CD14-positive monocyte (primary cell): Measurements from ENCODE around the gene PPARG. TPM values are rescaled to one million over a fixed set of nuclear protein-coding genes. Genes with fewer than 3 reads are reported as not detected.

ENCODE experiments used
- DNase-seq, 3 donors: peaks; one replicate each; pipeline ENCODE4 v3.0.0-alpha.2; 2011 to 2022
- H2AFZ ChIP-seq: 2 replicates; pipeline ENCODE4 v1.6.0; 2012; ENCODE audit warnings: mild to moderate bottlenecking, low read depth, low read length, inconsistent platforms; ENCODE audit not compliant: insufficient read depth, poor library complexity, severe bottlenecking
- H3K27ac ChIP-seq, 2 donors: 1 replicate in 1 of 2; 2 replicates in 1 of 2; pipeline ENCODE4 v1.5.1; 2012 to 2013; ENCODE audit warnings: low read length in 2 of 2, control low read depth in 1 of 2, inconsistent platforms in 1 of 2, low read depth in 1 of 2, mild to moderate bottlenecking in 1 of 2
- H3K27me3 ChIP-seq, 2 donors: one replicate each; pipeline versions ENCODE4 v1.6.0 to v1.6.1; 2011 to 2013; ENCODE audit warnings: low read length in 2 of 2; ENCODE audit not compliant: control insufficient read depth in 2 of 2, insufficient read depth in 2 of 2
- H3K36me3 ChIP-seq, 2 donors: replicated peaks in 1 of 2; 1 replicate in 1 of 2; 2 replicates in 1 of 2; pipeline versions ENCODE4 v1.5.1 to v1.6.1; 2012 to 2013; ENCODE audit warnings: low read length in 2 of 2, control low read depth in 1 of 2, inconsistent platforms in 1 of 2, mild to moderate bottlenecking in 1 of 2; ENCODE audit not compliant: insufficient read depth in 2 of 2, control insufficient read depth in 1 of 2
- H3K4me1 ChIP-seq, 2 donors: 1 replicate in 1 of 2; 2 replicates in 1 of 2; pipeline versions ENCODE4 v1.5.1 to v1.6.1; 2012 to 2013; ENCODE audit warnings: low read length in 2 of 2, control low read depth in 1 of 2, inconsistent platforms in 1 of 2, mild to moderate bottlenecking in 1 of 2, moderate library complexity in 1 of 2; ENCODE audit not compliant: insufficient read depth in 2 of 2, control insufficient read depth in 1 of 2
- H3K4me2 ChIP-seq: replicated peaks from 2 replicates; pipeline ENCODE3; 2012; ENCODE audit warnings: low read length, moderate library complexity, mild to moderate bottlenecking; ENCODE audit not compliant: poor library complexity, severe bottlenecking; ENCODE audit errors: extremely low read depth
- H3K4me3 ChIP-seq, 3 experiments: fragments of 200-600 bp in 1 of 3; sonication (generic) in 1 of 3; replicated peaks in 1 of 3; 1 replicate in 2 of 3; 2 replicates in 1 of 3; pipeline ENCODE4 v1.5.1; 2011 to 2013; ENCODE audit warnings: low read length in 3 of 3, mild to moderate bottlenecking in 3 of 3, control low read depth in 2 of 3, low read depth in 2 of 3, inconsistent platforms in 1 of 3, moderate library complexity in 1 of 3
- H3K79me2 ChIP-seq: 2 replicates; pipeline ENCODE4 v1.6.0; 2012; ENCODE audit warnings: mild to moderate bottlenecking, control low read depth, inconsistent platforms, low read length, moderate library complexity; ENCODE audit not compliant: insufficient read depth
- H3K9ac ChIP-seq: 2 replicates; pipeline ENCODE4 v1.6.0; 2017; ENCODE audit warnings: low read length, mild to moderate bottlenecking; ENCODE audit not compliant: insufficient read depth, poor library complexity, severe bottlenecking
- H3K9me3 ChIP-seq, 2 donors: replicated peaks in 1 of 2; 1 replicate in 1 of 2; 2 replicates in 1 of 2; pipeline versions ENCODE4 v1.5.1 to v1.6.1; 2012 to 2013; ENCODE audit warnings: low read length in 2 of 2, control low read depth in 1 of 2; ENCODE audit not compliant: control insufficient read depth in 1 of 2, insufficient read depth in 1 of 2
- H4K20me1 ChIP-seq: 2 replicates; pipeline ENCODE4 v1.6.0; 2012; ENCODE audit warnings: mild to moderate bottlenecking, low read length, control low read depth, moderate library complexity; ENCODE audit not compliant: insufficient read depth
- H3K27ac Mint-ChIP-seq, 7 donors: one replicate each; pipeline ENCODE4 v1.8.0; 2020; ENCODE audit warnings: mild to moderate bottlenecking in 7 of 7, mixed read lengths in 7 of 7, moderate library complexity in 6 of 7, inconsistent platforms in 2 of 7
- H3K27me3 Mint-ChIP-seq, 3 donors: one replicate each; pipeline ENCODE4 v1.8.0; 2021 to 2022; ENCODE audit warnings: low read depth in 3 of 3, mild to moderate bottlenecking in 3 of 3, mixed read lengths in 3 of 3, moderate library complexity in 3 of 3, inconsistent platforms in 1 of 3
- H3K36me3 Mint-ChIP-seq, 2 donors: one replicate each; pipeline ENCODE4 v1.8.0; 2020; ENCODE audit warnings: mixed read lengths in 2 of 2, inconsistent platforms in 1 of 2, mild to moderate bottlenecking in 1 of 2
- H3K4me1 Mint-ChIP-seq: one replicate; pipeline ENCODE4 v1.8.0; 2020; ENCODE audit warnings: mild to moderate bottlenecking, mixed read lengths
- H3K4me3 Mint-ChIP-seq, 2 donors: one replicate each; pipeline ENCODE4 v1.8.0; 2020; ENCODE audit warnings: mild to moderate bottlenecking in 2 of 2, mixed read lengths in 2 of 2, moderate library complexity in 1 of 2
- H3K9me3 Mint-ChIP-seq, 7 donors: one replicate each; pipeline ENCODE4 v1.8.0; 2020 to 2022; ENCODE audit warnings: mixed read lengths in 7 of 7, mild to moderate bottlenecking in 6 of 7, moderate library complexity in 6 of 7, inconsistent platforms in 2 of 7
- WGBS: methylation state at CpG from one replicate; pipeline ENCODE4 v1.1.5; 2013; ENCODE audit warnings: missing lambda C conversion rate; ENCODE audit not compliant: insufficient coverage; 5-methylcytosine and 5-hydroxymethylcytosine counted together
- intact Hi-C, 2 donors: fragments of 100-400 bp; cut with micrococcal nuclease; formaldehyde crosslinking; loops; one replicate each; pipeline versions ENCODE4 v1.15.0 to v1.15.1; 2023
- polyA plus RNA-seq, 3 donors: library from polyadenylated mRNA; depleted of rRNA in 1 of 3; unstranded in 2 of 3; stranded (reverse) in 1 of 3; fragments of 300-500 nt in 2 of 3; fragments of >200 nt in 1 of 3; fragmentation: Illumina TruSeq in 2 of 3; gene quantifications; 1 replicate in 2 of 3; 2 replicates in 1 of 3; pipeline ENCODE4 v1.2.3, GENCODE V29; 2012 to 2021
- TF ChIP-seq, protein P1 (sequence below): fragments of 200-600 bp; IDR thresholded peaks from one replicate; pipeline ENCODE4 v1.8.0; 2022; ENCODE audit warnings: antibody characterized with exemption, mild to moderate bottlenecking

The PPARG gene
- polyA plus RNA-seq, 3 donors, result 0.56 to 2.0 (median 0.97) TPM

DNA sequence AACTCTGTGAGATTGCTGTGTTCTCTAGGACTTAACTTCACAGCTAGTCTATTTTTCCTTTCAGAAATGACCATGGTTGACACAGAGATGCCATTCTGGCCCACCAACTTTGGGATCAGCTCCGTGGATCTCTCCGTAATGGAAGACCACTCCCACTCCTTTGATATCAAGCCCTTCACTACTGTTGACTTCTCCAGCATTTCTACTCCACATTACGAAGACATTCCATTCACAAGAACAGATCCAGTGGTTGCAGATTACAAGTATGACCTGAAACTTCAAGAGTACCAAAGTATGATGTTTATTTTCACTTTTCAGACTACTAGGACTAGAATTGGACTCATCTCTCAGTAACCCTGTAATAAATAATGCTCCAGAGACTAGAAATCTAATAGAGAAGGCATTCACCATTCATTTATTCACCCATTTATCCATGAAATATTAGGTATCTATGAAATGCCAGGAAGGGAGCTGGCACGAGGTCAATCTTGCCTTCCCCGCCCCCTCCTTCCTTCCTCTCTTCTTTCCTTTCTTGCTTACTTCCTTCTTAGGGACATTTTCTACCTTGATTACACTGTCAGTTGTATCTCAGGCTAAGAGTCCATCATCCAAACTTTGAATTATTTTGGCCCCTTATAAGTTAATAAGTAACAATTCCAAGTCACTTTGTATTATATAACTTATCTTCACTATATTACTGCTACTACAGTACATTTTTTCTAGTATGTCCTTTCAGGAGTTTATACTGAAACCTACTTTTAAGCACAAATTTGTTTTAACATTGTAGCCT, 91.0 kb downstream of the PPARG start:
- Mint-ChIP-seq H3K4me3 (no peak overlapping the region), H3K36me3 (no peaks in the 10 kb centered on the region), H3K27me3 (peaks cover 3 to 9% (median 6%) of the 10 kb centered on the region in 3 donors), H3K9me3 (no peaks in the 10 kb centered on the region), H3K4me1 (peaks cover 11% of the 10 kb centered on the region), H3K27ac (no peak overlapping the region)
- DNase-seq, result no peak
- TF ChIP-seq, protein P1, sequence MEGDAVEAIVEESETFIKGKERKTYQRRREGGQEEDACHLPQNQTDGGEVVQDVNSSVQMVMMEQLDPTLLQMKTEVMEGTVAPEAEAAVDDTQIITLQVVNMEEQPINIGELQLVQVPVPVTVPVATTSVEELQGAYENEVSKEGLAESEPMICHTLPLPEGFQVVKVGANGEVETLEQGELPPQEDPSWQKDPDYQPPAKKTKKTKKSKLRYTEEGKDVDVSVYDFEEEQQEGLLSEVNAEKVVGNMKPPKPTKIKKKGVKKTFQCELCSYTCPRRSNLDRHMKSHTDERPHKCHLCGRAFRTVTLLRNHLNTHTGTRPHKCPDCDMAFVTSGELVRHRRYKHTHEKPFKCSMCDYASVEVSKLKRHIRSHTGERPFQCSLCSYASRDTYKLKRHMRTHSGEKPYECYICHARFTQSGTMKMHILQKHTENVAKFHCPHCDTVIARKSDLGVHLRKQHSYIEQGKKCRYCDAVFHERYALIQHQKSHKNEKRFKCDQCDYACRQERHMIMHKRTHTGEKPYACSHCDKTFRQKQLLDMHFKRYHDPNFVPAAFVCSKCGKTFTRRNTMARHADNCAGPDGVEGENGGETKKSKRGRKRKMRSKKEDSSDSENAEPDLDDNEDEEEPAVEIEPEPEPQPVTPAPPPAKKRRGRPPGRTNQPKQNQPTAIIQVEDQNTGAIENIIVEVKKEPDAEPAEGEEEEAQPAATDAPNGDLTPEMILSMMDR, result no peak
- Histone ChIP-seq H2AFZ (no peak overlapping the region), H3K4me3 (no peak overlapping the region), H3K4me2 (peak overlapping the region; percentile 10), H3K36me3 (no peaks in the 10 kb centered on the region), H4K20me1 (no peaks in the 10 kb centered on the region), H3K4me1 (peaks cover 12% of the 10 kb centered on the region in 2 donors), H3K27ac (no peak overlapping the region), H3K9ac (no peak overlapping the region), H3K79me2 (no peaks in the 10 kb centered on the region), H3K27me3 (peaks cover 4 to 6% of the 10 kb centered on the region in 2 donors), H3K9me3 (no peaks in the 10 kb centered on the region)
- WGBS, result 60% methylated on average over 4 of the region's 5 CpGs
- intact Hi-C loops, result no loop called here

DNA sequence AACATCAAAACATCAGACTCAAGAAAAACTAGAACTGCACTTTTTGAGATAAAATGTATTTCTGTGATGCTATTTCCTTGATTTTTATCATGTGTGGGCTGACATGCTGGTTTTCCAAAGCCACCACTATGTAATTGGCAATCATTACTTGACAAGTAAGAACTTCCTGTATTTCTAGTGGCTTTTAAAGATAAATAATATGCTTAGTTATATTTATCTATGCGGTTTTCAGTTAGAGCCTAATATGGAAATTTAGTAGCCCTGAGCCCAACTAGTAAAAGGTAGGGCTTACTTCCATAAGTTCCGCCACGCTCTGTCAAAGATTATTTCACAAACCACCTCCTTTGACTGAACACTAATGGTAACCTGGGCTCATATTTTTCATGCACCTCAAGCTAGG, 91.6 kb downstream of the PPARG start:
- intact Hi-C loops, result no loop called here
- H3K4me3 Mint-ChIP-seq, result no peak overlapping the region
- no peaks in the 10 kb centered on the region for H3K9me3 Mint-ChIP-seq
- Histone ChIP-seq H3K36me3 (no peaks in the 10 kb centered on the region), H3K27ac (no peak overlapping the region), H3K9ac (no peak overlapping the region), H3K4me2 (no peak overlapping the region), H2AFZ (no peak overlapping the region), H3K4me1 (peaks cover 12% of the 10 kb centered on the region in 2 donors), H3K9me3 (no peaks in the 10 kb centered on the region), H3K27me3 (peaks cover 4 to 8% of the 10 kb centered on the region in 2 donors), H4K20me1 (no peaks in the 10 kb centered on the region), H3K4me3 (no peak overlapping the region), H3K79me2 (no peaks in the 10 kb centered on the region)
- peaks cover 11% of the 10 kb centered on the region for H3K4me1 Mint-ChIP-seq
- H3K27me3 Mint-ChIP-seq, result peaks cover 0 to 7% (median 4%) of the 10 kb centered on the region in 3 donors
- no peaks in the 10 kb centered on the region for H3K36me3 Mint-ChIP-seq
- no CpG with 5 or more reads among the region's 3 CpGs for WGBS
- no peak for DNase-seq
- TF ChIP-seq, protein P1, result no peak
- no peak overlapping the region for H3K27ac Mint-ChIP-seq
